ENCODE measurements around the gene CAPN5.
A peak's percentile ranks its signal among the peaks of the same experiment; 100 is the strongest.

CAPN5 gene

DNA sequence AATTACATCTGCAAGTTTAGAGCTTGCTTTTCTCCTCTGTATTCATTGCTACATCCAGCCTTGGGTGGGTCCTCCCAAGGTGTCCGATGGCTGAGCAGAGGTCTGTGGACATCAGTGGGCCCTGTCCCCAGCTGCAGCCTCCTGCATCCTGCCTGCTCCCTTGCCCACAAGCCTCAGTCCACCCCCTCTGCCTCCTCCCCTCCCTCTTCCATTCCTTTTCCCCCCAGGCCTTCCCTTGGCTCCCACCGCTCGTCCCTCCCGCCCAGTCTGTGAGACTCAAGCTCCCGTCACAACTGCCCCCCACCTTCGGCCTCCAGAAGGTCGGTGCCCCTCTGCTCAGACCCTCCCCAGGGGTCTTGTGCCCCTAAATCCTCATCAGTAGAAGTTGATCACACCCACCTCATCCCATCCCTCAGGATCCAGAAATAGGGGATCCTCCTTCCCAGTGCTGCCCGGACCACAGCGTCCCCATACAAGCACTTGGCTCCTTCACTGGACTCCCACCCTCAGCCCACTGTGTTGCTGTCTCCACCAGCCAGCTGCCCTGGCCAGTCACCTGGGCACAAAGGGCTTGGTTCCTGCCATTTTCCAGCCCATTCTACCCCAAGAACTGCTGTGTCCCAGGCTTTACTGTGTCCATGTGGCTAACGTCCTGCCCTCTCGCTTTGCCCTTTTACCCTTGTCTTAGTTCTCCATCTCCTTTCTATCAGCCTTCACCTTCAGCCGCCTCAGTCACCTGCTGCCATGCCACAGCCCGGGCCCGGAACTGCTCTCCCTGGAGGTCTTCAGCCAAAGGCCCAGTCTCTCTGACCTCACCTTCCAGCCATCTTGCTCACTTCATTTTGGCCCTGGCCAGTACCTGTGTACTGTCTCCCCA, 33.6 kb downstream of the CAPN5 start:
- no peak for DNase-seq (ENCODE audit: low spot score)

DNA sequence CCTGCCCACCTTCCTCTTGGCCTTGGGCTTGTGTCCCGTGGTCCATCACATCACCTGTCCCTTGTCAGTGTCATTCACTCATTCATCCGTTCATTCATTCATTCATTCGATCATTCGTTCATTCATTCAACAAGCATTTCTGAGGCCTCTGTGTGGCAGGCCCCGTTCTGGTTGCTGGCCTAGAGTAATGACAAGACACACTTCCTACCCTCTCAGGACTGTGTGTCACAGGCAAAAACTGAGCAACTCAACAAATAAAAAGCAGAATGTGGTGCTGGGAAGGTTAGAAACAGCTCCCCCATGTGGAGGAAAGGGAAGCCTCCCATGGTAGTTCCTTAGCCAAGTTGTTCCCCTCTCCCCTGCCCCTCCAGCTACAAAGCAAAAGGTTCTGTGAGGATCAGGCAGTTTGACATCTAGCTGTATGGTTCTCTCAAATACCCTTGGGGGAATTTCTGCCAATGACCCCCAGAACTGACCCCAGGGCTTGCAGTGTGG, 34.3 kb downstream of the CAPN5 start:
- peak; percentile 19 for DNase-seq (ENCODE audit: low spot score)

DNA sequence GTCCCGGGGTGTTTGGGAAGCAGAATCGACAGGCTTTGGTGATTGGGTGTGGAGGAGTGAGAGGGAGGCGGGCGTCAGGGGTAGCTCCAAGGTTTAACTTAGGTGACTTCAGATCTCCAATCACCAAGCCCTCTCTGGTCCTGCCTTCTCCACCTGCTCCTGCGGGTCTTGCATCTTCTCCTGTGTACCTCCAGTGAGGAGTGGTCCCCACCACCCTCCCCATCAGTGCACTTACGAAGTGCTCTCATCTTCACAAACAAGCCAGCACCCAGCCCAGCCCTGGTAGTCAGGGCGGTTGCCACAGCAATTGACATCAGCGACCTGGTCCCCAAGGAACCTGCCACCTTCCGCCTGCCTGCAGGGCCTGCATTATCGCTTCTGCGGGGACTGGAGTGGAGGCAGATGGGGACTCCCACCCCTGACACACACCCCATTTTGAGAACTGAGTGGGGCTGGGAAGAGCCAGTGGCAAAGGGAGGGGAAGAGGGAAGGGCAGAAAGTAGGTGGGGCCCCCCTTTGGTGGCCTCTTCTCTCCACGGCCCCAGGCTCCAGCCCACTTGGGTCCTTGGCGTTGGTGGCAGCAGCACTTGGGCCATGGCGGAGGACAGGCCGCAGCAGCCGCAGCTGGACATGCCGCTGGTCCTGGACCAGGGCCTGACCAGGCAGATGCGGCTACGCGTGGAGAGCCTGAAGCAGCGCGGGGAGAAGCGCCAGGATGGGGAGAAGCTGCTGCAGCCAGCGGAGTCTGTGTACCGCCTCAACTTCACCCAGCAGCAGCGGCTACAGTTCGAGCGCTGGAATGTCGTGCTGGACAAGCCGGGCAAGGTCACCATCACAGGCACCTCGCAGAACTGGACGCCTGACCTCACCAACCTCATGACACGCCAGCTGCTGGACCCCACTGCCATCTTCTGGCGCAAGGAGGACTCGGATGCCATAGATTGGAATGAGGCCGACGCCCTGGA, 35.8 kb downstream of the CAPN5 start, which contains the start of gene OMP:
OMP (plus strand) TSS at position 595 of the 965 bp plus-strand sequence; CDS start at position 595, 0 bp downstream.
- DNase-seq (ENCODE audit: low spot score): no peak

DNA sequence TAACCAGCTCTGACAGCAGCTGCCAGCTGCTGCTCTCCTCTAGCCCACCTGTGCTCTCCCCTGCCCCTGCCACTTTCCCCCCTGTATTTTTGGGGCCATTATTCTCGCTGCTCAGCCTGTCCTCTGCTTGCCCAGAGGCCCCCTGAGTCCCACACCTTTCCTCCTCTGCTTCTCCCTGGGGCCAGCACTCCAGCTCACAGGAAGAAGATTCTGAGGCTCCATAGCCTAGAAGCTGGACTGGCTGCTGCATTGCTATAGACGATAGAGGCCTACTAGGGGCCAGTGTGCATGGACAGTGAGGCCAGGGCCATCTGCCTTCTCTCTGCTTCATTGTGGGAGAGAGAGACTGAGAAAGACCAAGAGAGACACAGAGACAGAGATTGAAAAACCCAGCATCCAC, 36.5 kb downstream of the CAPN5 start:
- DNase-seq (ENCODE audit: low spot score): no peak

DNA sequence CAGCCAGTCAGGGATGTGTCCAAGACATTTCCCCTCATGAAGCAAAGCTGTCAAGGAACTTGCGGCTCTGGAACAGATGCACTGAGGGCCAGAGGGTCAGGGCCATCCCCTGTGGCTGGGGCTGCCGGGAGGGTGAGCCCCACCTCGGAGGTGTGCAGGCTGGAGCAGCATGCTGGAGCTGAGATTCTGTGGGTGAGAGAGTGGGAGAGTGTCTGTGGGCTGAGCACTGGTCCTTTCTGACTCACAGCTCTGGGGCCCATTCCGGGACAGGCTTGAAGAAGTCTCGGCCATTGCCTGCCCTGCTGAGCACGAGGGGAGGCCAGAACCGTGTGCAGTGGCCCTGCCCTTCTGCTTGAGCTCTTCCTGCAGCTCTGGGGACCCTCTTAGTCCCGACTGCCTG, 38.0 kb downstream of the CAPN5 start:
- no peak for DNase-seq (ENCODE audit: low spot score)

DNA sequence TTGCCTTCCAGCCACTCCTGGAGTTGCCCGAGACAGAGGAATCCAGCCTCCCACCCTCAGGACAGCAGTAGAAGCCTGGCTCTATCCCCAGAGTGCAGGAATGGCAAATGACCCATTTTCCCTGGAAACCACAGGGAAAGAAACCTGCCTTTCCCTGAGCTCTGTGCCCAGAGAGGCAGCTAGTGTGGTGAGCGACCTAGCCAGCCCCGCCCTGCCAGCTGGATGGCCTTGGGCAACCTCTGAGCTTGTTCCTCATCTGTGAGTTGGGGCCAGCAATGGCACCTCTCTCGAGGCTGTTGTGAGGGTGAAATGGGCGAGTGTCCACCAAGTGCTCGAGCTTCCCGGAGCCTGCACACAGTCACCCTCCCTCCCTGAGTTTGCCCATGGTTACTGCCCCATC, 39.5 kb downstream of the CAPN5 start:
- DNase-seq (ENCODE audit: low spot score): peak; percentile 44

DNA sequence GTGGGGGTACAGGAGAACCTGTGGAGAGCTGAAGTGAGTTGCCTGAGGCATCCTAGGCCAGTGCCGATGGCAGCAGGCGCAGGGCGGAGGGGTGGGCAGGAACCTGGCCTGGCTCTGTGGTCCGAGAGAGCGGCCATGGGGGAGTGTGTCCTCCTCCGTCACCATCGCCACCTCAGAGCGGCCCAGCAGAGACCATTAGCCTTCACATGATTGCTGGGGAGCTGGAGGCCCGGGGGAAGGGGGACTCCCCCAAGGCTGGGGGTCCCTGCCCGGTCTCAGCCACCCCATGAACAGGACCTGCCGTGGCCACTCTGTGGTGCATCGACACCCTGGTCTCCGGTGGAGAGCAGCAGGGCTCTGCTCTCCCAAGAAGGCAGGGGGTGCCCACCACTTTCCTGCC, 40.0 kb downstream of the CAPN5 start:
- no peak for DNase-seq (ENCODE audit: low spot score)

DNA sequence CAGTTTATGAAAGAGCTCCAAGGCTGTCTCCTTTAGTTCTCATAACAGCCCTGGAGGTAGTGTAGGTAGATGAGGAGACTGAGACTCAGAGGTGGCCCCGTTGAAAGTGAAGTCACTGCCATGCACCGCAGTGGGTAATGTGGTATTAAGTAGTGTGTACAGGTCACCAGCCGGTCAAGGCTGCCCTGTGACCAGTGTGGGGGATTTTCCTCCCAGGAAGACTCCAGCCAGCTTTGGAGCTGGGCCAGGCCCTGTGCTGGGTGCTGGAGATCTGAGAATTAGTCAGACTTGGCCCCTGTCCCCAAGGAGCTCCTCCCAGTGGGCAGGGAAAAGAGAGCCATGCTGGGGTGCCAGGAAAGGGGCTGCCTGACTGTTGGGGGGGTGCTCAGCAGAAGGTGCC, 41.2 kb downstream of the CAPN5 start:
- DNase-seq (ENCODE audit: low spot score): no peak

DNA sequence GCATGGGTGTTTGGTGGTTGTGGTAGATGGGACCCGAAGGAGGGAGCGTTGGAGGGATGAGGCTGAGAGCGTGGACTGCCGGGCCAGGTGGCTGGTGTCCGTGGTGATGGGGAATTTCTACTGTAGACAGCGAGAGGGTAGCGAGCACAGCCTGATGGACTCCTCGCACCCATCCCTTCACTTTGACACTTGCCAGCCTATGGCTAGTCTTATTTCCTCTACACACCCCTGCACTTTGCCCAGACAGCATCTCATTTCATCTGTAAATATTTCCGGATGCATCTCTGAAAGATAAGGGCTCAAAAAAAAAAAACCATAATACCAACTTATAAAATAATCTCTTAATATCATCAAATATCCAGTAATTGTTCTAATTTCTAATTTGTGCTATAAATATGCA, 41.7 kb downstream of the CAPN5 start:
- no peak for DNase-seq (ENCODE audit: low spot score)

DNA sequence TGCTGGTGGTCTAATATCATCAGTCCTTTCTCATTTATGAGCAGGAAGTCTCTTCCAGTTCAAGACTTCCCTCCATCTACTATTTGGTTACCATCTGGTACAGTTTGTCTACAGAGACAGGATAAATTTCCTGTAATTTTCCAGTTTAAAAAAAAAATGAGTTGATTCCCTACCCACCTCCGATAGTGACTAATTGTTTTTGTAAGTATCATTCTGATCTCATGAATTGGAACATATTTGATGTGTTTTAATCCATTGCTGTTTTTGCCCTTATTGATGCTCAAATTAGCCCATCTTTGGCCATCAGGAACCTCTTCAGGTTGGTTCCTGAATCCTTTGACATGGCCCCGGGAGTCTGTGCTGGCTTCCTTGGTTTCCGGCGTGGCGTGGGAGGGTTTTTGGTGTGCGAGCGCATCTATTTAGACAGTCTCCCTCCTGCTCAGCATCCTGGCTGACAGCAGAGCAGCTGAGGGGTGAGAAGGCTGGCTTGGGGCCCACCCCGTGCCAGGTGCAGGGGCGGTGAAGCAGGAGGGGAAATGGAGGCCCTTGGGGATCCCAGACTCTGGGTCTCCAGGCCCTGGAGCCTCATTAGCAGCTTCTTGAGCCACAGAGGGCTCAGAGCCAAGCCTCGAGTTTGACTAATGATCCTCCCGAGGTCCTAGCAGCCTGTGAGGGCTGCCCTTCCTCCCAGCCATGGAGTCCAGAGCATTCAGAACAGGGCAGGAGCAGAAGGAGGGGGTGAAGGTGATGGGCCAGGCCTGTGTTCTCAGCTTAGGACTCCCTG, 42.7 kb downstream of the CAPN5 start:
- DNase-seq (ENCODE audit: low spot score): no peak

DNA sequence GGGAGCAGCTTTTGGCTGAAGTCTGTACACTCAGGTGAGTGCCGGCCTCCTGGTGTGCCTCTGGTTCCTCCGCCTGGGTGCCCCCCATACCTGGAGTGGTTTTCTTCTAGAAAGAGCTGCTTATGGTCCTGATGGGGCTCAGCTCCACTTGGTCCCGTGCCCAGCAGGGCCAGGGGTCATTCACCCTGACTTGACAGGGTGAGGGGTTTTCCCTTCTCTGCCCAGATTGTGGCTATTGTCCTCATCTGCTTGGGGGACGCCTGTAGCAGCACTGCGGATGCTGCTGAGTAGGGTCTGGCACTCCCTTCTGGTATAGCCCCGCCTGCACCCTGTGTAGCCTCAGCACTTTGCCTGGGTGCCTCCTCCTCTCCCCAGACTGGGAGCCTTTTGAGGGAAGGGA, 44.1 kb downstream of the CAPN5 start:
- DNase-seq (ENCODE audit: low spot score): no peak

DNA sequence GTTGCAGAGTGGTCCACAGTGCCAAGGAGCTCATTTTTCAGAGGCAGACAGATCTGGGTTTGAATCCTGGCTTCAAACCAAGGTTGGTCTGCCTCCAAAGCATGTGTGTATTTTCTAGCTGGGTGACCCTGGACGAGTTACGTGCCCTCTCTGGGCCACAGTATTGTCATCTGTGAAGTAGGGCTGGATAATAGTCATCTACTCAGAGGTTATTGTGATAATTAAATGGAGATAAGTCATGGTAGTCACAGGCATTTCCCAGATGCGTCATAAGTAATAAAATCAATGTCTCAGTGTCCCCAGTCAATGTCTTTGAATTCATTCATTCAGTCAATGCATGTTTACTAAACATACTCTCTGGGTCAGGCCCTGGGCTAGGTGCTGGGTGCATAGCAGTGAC, 44.5 kb downstream of the CAPN5 start:
- DNase-seq (ENCODE audit: low spot score): no peak

DNA sequence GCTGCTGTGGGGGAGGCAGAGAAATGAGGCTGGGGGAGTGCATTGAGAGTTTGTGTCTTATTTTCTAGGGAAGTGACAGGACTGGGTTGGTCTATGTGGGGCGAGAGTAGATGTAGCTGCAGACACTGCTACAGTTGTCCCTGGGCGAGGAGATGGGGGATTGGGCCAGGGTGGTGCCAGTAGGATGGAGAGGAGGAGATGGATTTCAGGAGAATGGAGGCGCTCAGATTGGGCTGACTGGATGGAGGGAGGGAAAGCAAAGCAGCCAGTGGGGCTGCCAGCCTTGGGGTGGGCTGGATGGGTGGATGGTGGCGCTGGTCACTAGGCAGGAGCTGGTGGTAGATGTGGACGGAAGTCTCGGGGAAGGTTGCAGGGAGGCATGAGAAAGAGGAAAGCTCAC, 45.2 kb downstream of the CAPN5 start:
- DNase-seq (ENCODE audit: low spot score): no peak

DNA sequence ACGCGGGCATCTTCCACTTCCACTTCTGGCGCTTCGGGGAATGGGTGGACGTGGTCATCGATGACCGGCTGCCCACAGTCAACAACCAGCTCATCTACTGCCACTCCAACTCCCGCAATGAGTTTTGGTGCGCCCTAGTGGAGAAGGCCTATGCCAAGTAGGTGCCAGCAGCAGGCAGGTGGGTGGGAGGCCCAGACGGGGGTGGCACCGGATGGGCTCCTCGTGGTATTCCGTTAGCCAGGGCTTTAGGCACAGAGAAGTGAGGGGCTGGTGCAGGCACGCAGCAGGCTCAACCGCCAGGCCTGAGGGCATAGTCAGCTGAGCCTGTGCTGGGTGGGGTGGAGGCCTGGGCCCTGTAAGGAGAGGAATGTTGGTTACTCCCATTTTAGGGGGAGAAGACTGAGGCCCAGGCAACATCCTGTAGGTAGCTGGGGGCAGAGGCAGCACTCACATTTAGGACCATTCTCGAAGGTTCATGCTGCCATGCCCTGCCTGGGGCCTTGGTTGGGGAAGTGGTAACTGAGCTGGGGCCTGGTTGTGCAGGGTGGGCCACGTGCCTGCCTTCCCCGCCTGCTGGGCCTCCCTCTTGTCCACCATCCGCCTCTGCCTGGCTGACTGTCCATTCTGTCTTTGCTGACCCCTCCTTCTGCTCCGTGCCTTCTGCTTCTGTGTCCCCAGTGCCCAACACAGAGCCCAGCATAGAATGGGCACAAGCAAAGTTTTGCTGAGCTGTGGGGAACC, 46.0 kb downstream of the CAPN5 start:
- no peak for DNase-seq (ENCODE audit: low spot score)

DNA sequence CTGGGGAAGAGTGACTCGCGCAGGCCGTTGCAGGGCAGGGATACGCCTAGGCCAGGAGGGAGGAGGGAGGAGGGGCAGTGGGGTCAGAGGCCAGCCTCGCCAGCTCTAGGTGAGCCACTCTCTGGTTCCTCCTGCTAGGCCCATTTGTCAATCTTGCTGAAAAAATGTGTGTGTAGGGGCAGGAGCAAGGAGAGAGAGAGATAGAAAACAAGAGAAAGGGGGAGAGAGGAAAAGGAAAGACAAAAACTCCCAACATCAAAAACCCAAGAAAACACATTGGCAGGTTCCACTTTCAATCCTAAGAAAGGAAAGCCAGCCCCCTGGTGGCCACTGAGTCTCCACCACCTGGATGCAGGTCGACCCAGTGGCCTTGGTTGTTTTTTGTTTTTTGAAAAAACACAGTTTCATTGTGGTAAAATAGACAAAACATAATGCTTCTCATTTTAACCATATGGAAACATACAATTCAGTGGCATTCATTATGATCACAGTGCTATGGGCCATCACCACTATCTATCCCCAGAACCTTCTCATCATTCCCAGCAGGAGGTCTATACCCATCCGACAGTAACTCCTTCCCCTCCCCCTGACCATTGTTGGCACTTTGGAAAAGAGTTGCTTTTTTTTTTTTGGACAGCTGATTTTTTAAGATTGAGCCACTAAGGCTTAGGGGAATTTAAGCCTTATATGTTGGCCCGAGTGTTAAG, 46.8 kb downstream of the CAPN5 start:
- DNase-seq (ENCODE audit: low spot score): peak; percentile 53

DNA sequence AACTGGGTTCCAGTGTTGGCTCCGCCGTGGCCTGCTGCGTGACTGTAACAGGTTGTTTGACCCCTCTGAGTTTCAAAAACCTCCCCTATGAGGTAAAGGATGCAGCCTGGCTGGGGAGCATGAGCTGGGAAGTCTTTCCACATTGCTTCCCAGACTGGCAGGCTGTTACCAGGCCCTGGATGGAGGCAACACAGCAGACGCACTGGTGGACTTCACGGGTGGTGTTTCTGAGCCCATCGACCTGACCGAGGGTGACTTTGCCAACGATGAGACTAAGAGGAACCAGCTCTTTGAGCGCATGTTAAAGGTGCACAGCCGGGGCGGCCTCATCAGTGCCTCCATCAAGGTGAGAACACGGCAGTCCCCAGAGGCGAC, 47.3 kb downstream of the CAPN5 start:
- DNase-seq (ENCODE audit: low spot score): no peak

DNA sequence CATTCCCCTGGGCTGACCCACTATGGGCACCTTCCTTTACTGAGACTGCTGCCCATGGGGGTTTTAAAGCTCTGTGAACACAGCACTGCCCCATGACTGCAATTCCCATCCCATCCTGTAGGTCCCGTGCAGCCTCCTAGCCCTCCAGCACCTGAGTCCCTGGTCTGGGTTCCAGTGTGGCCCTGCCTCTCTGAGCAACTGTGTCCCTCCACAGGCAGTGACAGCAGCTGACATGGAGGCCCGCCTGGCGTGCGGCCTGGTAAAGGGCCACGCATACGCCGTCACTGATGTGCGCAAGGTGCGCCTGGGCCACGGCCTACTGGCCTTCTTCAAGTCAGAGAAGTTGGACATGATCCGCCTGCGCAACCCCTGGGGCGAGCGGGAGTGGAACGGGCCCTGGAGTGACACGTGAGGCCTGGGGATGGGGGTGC, 48.4 kb downstream of the CAPN5 start:
- no peak for DNase-seq (ENCODE audit: low spot score)

DNA sequence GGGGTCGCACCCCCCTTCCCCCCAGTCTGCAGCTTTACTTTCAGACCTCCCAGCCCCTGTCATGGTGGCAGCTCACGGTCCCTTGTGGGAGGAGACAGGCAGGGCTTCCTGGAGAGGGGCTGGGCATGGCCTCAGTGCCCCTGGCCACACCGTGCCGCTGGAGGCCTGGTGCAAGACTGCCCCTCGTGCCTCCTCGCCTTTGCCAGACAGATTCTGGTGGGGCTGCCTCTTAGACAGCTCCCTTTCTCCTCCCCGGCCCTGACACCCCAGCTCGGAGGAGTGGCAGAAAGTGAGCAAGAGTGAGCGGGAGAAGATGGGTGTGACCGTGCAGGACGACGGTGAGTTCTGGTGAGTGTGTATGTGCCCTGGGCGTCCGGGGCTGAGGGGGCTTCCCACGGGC, 49.2 kb downstream of the CAPN5 start:
- no peak for DNase-seq (ENCODE audit: low spot score)

DNA sequence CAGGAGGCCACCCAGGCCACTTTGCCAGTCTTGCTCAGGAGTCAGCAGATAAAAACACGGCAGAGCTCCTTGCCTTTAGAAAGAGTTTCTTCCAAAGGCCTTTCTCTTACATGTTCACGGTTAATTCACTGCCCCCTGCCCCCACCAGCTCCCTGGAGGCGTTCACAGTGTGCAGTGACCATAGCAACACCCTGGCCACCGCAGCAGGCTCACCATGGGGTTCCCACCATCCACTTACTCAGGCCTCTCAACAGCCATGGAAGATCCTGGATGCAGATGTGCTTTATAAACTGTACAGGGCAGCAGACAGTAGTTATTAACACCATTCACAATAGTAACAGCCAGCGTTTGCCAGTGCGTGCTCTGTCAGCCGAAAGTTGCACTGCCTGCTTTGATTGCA, 50.7 kb downstream of the CAPN5 start:
- no peak for DNase-seq (ENCODE audit: low spot score)

DNA sequence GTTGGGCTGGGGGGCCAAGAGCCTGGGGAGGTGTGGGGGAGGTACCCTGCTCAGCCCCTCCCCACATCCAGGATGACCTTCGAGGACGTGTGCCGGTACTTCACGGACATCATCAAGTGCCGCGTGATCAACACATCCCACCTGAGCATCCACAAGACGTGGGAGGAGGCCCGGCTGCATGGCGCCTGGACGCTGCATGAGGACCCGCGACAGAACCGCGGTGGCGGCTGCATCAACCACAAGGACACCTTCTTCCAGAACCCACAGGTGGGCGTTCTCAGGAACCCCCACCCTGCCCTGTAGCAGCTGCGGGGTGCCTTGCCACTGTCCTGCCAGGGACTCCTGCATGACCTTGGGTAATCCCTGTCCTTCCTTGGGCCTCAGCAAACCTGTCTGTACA, 51.3 kb downstream of the CAPN5 start:
- DNase-seq (ENCODE audit: low spot score): no peak

DNA sequence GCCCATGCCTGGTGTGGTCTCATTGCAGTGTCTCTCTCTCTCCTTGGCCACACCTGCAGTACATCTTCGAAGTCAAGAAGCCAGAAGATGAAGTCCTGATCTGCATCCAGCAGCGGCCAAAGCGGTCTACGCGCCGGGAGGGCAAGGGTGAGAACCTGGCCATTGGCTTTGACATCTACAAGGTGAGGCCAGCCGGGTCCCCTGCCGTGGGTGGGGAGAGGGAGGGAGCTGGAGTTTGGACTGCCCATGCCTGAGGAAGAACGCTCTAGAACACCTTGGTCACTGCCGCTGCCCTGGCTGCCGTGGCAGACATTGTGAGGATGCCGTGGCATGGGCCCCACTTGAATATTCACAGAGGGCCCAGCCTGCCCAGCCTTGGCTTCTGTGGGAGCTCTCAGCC, 52.2 kb downstream of the CAPN5 start:
- no peak for DNase-seq (ENCODE audit: low spot score)

Measured in cerebellar cortex (tissue), 1 donor.